ENCODE data around the gene MEIS1. TPM values are rescaled to one million over a fixed set of nuclear protein-coding genes. Genes with fewer than 3 reads are reported as not detected.

Gene MEIS1
- total RNA-seq, 1 experiment from 2014 or later = 4.4 TPM

DNA sequence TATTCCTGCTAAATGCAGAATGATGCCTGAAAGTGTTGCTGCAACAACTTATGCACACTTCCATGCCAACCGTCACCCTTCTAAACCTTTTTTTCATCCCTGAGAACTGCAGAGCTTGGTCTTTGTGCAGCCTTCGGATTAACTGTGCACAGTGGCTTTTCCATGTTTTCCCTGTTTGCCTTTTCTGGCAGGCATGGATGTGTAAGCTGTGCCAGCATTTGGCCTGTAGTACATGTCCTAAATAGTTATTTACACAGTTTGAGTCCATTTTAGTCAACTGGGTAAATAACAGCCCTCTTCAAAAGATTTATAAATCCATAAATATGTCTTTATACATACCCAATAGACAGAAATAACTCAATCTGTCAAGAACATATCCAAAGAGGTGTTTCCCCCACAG lies 31.5 kb downstream of the MEIS1 start:
- H3K36me3 Mint-ChIP-seq (ENCODE audit: insufficient read depth, unreplicated experiment) = peaks cover 28% of the 10 kb centered on the region
- intact Hi-C loops (cut with micrococcal nuclease) = no loop called here
- DNase-seq (ENCODE audit: unreplicated experiment) = no peak
- ChIA-PET POLR2A (interaction anchor here (0.6 kb wide), 1 partner anchor 44 kb away, joined by 3 read pairs; no protein-coding TSS in a partner anchor), CTCF (interaction anchor here (0.5 kb wide), 1 partner anchor 827 kb away, joined by 4 read pairs; no protein-coding TSS in a partner anchor)
- H3K9me3 Mint-ChIP-seq (ENCODE audit: unreplicated experiment) = no peaks in the 10 kb centered on the region
- no peak overlapping the region for H3K4me3 Mint-ChIP-seq (ENCODE audit: unreplicated experiment)
- BruUV-seq (replicated peaks) = no TSS peak
- TF ChIP-seq, protein P1, sequence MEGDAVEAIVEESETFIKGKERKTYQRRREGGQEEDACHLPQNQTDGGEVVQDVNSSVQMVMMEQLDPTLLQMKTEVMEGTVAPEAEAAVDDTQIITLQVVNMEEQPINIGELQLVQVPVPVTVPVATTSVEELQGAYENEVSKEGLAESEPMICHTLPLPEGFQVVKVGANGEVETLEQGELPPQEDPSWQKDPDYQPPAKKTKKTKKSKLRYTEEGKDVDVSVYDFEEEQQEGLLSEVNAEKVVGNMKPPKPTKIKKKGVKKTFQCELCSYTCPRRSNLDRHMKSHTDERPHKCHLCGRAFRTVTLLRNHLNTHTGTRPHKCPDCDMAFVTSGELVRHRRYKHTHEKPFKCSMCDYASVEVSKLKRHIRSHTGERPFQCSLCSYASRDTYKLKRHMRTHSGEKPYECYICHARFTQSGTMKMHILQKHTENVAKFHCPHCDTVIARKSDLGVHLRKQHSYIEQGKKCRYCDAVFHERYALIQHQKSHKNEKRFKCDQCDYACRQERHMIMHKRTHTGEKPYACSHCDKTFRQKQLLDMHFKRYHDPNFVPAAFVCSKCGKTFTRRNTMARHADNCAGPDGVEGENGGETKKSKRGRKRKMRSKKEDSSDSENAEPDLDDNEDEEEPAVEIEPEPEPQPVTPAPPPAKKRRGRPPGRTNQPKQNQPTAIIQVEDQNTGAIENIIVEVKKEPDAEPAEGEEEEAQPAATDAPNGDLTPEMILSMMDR (IDR thresholded peaks at IDR 0.05; ENCODE audit: unreplicated experiment) = no peak
- H3K4me1 Mint-ChIP-seq (ENCODE audit: insufficient read depth, unreplicated experiment) = no peaks in the 10 kb centered on the region
- H3K27me3 Mint-ChIP-seq (ENCODE audit: insufficient read depth, unreplicated experiment) = no peaks in the 10 kb centered on the region
- H3K27ac Mint-ChIP-seq (ENCODE audit: low read depth, unreplicated experiment) = no peak overlapping the region

DNA sequence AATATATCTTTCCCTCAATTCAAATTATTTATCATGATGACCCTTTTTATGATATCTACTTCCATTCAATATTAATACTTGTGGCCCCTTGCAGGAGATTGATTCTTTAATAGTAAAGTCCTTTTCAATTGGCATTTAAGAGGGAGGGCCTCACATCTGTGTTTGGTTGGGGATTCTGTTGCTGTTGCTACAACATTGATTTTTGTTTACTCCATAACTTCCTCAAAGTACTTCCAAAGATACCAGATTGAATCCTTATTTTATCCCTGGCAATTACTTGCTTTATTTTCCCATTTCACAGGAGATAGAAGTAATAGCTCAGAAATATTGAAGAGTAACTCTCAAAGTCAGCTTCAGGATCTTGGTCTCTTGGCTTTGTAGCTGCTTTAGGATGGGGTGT lies 32.8 kb downstream of the MEIS1 start:
- no peak overlapping the region for H3K27ac Mint-ChIP-seq (ENCODE audit: low read depth, unreplicated experiment)
- POLR2A ChIA-PET = no interaction called here
- no peak overlapping the region for H3K4me3 Mint-ChIP-seq (ENCODE audit: unreplicated experiment)
- H3K4me1 Mint-ChIP-seq (ENCODE audit: insufficient read depth, unreplicated experiment) = no peaks in the 10 kb centered on the region
- intact Hi-C loops (cut with micrococcal nuclease) = no loop called here
- H3K27me3 Mint-ChIP-seq (ENCODE audit: insufficient read depth, unreplicated experiment) = no peaks in the 10 kb centered on the region
- H3K9me3 Mint-ChIP-seq (ENCODE audit: unreplicated experiment) = no peaks in the 10 kb centered on the region
- TF ChIP-seq, protein P1 (IDR thresholded peaks at IDR 0.05; ENCODE audit: unreplicated experiment) = no peak
- no TSS peak for BruUV-seq (replicated peaks)
- peaks cover 22% of the 10 kb centered on the region for H3K36me3 Mint-ChIP-seq (ENCODE audit: insufficient read depth, unreplicated experiment)
- CTCF ChIA-PET = no interaction called here
- DNase-seq (ENCODE audit: unreplicated experiment) = no peak

DNA sequence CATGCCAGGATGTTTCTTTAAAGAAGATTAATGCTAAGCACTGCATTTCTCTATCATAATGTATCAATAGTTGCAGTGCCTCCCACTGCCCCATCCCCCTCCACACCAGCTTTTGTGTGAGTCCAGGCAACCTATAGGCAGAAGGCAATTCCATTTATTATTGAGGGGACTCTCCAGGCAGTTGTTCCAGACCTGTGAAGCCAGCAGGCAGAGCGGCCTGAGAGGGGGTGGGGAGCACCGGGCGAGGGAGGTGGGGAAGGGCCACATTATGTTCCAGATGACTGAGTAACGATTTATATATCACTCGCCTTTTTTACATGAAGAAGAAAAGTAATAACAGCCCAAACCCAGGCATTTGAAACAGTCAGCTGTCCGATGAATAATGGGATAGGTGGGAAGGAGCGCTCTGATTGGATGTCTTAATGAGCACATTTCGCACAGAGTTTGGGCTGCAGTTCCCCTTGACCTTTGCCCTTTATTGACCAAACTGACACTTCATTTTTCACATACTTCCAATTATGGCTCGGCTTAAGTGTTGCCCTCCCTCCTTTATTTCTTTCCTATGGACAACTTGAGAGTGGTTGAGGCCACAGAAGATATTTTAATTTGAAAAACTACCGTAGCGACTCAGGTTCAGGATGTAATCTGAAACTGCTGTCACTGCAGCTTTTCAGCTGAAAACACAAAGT lies 34.4 kb downstream of the MEIS1 start:
- Mint-ChIP-seq H3K27ac (ENCODE audit: low read depth, unreplicated experiment) (no peak overlapping the region), H3K36me3 (ENCODE audit: insufficient read depth, unreplicated experiment) (peaks cover 22% of the 10 kb centered on the region), H3K27me3 (ENCODE audit: insufficient read depth, unreplicated experiment) (no peaks in the 10 kb centered on the region), H3K4me1 (ENCODE audit: insufficient read depth, unreplicated experiment) (no peaks in the 10 kb centered on the region), H3K9me3 (ENCODE audit: unreplicated experiment) (no peaks in the 10 kb centered on the region), H3K4me3 (ENCODE audit: unreplicated experiment) (no peak overlapping the region)
- CTCF ChIA-PET = no interaction called here
- no peak for DNase-seq (ENCODE audit: unreplicated experiment)
- TF ChIP-seq, protein P1 (IDR thresholded peaks at IDR 0.05; ENCODE audit: unreplicated experiment) = no peak
- no TSS peak for BruUV-seq (replicated peaks)
- POLR2A ChIA-PET = no interaction called here
- intact Hi-C loops (cut with micrococcal nuclease) = no loop called here

DNA sequence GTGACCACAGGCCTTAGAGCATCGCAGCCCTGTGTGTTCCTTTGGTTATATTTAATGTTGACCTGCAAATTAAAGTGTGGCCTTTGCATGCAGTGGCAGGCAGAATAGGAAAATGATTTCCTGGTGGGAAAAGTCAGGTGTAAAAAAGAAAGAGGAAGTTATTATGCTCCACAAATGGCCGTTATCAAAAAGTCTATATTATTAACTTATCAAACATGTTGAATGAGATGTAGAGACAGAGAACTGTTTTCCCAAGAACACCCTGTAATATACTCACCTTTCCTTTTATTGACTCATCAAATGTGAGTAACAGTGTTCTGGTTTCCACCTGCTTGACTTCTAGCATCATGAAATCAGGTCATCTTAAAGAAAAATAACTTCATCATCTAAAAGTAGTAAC lies 35.3 kb downstream of the MEIS1 start:
- POLR2A ChIA-PET = no interaction called here
- TF ChIP-seq, protein P1 (IDR thresholded peaks at IDR 0.05; ENCODE audit: unreplicated experiment) = no peak
- intact Hi-C loops (cut with micrococcal nuclease) = no loop called here
- no TSS peak for BruUV-seq (replicated peaks)
- Mint-ChIP-seq H3K27ac (ENCODE audit: low read depth, unreplicated experiment) (no peak overlapping the region), H3K4me3 (ENCODE audit: unreplicated experiment) (no peak overlapping the region), H3K4me1 (ENCODE audit: insufficient read depth, unreplicated experiment) (no peaks in the 10 kb centered on the region), H3K9me3 (ENCODE audit: unreplicated experiment) (no peaks in the 10 kb centered on the region), H3K36me3 (ENCODE audit: insufficient read depth, unreplicated experiment) (peaks cover 22% of the 10 kb centered on the region), H3K27me3 (ENCODE audit: insufficient read depth, unreplicated experiment) (no peaks in the 10 kb centered on the region)
- CTCF ChIA-PET = interaction anchor here (0.6 kb wide), 1 partner anchor 37 kb away, joined by 3 read pairs; no protein-coding TSS in a partner anchor
- DNase-seq (ENCODE audit: unreplicated experiment) = no peak
